Vagina (tissue), 2 donors: ENCODE measurements around the gene TIPARP.

Experiments
- POLR2A ChIP-seq, 2 donors: fragments of 450-650 bp; IDR thresholded peaks; one replicate each; pipeline ENCODE4 v1.6.1; 2017; ENCODE audit warnings: antibody characterized with exemption in 2 of 2, mild to moderate bottlenecking in 2 of 2, moderate library complexity in 2 of 2
- POLR2AphosphoS5 ChIP-seq, 2 donors: sonication (generic); formaldehyde crosslinking; IDR thresholded peaks; one replicate each; pipeline ENCODE4 v1.9.0; 2017; ENCODE audit warnings: antibody characterized with exemption in 2 of 2, mild to moderate bottlenecking in 2 of 2, low read depth in 1 of 2; ENCODE audit not compliant: insufficient read depth in 1 of 2
- TF ChIP-seq, protein P1 (sequence below), 3 experiments: fragments of 450-650 bp in 2 of 3; fragments of 200-600 bp in 1 of 3; sonication (generic) in 1 of 3; IDR thresholded peaks; one replicate each; pipeline ENCODE4 v1.5.1; 2017 to 2019; ENCODE audit warnings: antibody characterized with exemption in 3 of 3, mild to moderate bottlenecking in 2 of 3, moderate library complexity in 2 of 3

GRCh38 chr3:156731813-156732212 is 57.4 kb downstream of the TIPARP start:
- TF ChIP-seq POLR2A (IDR thresholded peaks at IDR 0.05) (no peak), POLR2AphosphoS5 (IDR thresholded peaks at IDR 0.05; ENCODE audit: insufficient read depth in 1 of 2, low read depth in 1 of 2) (no peak)
- TF ChIP-seq, protein P1, sequence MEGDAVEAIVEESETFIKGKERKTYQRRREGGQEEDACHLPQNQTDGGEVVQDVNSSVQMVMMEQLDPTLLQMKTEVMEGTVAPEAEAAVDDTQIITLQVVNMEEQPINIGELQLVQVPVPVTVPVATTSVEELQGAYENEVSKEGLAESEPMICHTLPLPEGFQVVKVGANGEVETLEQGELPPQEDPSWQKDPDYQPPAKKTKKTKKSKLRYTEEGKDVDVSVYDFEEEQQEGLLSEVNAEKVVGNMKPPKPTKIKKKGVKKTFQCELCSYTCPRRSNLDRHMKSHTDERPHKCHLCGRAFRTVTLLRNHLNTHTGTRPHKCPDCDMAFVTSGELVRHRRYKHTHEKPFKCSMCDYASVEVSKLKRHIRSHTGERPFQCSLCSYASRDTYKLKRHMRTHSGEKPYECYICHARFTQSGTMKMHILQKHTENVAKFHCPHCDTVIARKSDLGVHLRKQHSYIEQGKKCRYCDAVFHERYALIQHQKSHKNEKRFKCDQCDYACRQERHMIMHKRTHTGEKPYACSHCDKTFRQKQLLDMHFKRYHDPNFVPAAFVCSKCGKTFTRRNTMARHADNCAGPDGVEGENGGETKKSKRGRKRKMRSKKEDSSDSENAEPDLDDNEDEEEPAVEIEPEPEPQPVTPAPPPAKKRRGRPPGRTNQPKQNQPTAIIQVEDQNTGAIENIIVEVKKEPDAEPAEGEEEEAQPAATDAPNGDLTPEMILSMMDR (IDR thresholded peaks at IDR 0.05): no peak
